HG02885 (cell line): ENCODE data around the gene ZNF425.
"Not testable (repeated sequence)": the region's sequence is repeated elsewhere in the genome, so short reads cannot be mapped to it uniquely, and the experiment has no call there.

Experiments
- ATAC-seq: cut with Tn5 transposase; IDR thresholded peaks from one replicate; pipeline ENCODE4 v1.9.1; 2021; ENCODE audit warnings: mild to moderate bottlenecking; ENCODE audit not compliant: unreplicated experiment, poor library complexity

Gene ZNF425, protein sequence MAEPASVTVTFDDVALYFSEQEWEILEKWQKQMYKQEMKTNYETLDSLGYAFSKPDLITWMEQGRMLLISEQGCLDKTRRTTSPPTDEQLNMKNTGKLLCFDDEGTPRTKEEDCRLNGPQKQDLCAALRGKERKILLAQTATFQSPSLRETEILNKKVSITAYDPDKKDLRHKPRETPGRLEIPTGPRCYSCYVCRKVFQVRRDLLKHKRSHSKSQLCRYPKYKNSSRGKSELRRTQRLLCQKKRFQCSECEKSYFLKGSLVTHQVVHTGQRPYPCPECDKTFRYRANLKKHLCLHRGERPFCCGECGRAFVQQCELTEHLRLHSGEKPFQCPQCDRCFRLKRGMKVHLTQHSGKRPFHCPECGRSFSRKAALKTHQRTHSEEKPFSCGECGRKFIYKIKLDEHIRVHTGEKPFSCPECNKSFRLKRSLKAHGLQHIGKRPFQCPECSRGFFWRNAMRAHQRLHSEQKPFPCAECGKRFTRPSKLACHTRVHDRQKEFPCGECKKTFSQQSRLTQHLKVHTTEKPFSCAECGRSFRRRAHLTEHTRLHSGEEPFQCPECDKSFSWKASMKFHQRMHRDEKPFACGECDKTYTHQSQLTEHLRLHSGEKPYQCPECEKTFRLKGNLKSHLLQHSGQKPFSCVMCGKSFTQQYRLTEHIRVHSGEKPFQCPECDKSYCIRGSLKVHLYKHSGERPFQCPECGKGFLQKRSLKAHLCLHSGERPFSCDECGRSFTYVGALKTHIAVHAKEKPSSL

DNA sequence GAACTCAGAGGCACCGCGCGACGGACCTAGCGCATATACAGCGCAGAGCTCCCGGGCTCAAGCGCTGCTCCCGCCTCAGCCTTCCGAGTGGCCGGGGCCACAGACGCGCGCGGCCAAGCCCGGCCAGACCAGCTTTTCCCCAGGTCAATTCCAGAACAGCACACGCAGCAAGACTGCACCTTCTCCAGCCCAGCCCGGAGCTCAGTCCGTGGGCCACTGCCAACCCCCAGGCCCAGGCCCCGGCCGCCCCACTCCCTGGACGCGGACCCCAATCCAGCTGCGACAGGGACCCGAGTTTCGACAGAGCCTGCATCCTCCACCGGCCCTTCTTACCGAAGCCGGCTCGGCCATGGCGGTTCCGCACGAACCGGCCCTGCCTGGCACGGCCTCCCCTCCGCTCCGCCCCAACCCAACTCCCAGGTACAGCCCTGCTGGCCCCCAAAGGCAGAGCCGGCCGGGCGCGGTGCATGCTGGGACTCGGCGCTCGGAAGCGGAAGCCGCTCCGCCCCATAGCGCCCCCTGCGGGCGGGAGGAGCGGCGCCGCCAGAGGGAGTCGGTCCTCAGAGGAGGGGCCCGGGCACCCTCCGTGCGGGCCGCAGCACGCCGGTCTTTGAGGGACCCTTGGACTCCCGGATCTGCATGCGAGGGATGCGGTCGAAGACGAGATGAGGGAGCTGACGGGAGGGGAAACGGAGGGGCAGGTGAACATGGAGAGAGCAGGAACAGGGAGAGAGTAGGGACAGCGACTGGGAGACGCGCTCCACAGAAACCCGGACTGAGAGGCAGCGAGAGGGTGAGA, at the start of gene ZNF425:
Gene ZNF425, minus strand, starts transcription at position 462 of the 799 bp plus-strand sequence. Its CDS starts 111 bp downstream, at position 351.
- ATAC-seq = peak; percentile 85

DNA sequence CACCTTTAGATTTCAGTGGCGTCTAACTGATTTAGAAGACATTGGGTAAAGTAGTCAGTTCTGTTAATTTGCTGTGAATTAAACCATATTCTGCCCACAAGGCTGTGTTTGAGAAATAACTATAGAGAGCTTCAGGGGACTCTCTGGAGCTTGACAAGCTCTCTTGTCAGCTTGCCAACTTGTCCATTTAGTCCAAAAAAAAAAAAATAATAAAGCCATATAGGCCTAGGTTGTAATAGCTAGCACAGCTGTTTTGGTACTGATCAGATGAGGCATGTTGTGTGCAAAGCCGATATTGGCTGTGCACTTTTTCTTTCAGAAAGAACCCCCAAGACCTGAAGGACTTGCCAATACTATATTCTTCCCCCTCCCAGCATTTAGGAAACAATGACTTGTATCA, 49.0 kb upstream of the ZNF425 start:
- ATAC-seq = no peak

DNA sequence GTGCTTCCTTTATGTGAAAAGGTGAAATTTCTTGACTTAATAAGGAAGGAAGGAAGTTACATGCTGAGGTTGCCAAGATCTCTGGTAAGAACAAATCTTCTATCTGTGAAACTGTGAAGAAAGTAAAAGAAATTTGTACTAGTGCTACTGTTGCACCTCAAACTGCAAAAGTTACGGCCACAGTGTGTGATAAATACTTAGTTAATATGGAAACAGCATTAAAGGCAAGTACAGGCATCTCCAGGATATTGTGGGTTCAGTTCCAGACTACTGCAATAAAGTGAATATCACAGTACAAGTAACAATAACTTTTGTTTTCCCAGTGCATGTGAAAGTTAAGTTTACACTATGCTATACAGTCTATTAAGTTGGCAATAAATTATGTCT, 46.4 kb upstream of the ZNF425 start:
- no peak for ATAC-seq

DNA sequence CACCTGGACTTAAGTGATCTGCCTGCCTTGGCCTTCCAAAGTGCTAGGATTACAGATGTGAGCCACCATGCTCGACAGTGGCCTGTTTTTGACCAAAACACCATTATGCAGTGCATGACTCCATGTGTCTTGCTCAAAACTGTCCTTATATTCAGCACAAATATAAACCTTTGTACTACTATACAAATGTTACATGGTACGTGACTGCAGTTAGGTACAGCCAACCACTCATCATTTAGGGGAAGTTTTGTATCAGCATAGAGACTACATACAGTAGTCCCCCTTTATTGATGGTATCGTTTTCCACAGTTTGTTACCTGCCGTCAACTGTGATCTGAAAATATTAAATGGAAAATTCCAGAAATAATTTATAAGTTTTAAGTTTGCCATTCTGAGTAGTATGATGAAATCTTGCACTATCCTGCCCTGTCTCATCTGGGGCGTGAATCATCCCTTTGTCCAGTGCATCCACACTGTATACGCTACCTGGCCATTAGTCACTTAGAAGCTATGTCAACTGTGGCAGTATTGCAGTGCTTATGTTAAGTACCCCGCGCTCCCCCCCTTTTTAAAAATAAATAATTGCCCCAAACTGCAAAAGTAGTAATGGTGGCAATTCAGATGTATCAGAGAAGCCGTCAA, 45.9 kb upstream of the ZNF425 start:
- no peak for ATAC-seq

DNA sequence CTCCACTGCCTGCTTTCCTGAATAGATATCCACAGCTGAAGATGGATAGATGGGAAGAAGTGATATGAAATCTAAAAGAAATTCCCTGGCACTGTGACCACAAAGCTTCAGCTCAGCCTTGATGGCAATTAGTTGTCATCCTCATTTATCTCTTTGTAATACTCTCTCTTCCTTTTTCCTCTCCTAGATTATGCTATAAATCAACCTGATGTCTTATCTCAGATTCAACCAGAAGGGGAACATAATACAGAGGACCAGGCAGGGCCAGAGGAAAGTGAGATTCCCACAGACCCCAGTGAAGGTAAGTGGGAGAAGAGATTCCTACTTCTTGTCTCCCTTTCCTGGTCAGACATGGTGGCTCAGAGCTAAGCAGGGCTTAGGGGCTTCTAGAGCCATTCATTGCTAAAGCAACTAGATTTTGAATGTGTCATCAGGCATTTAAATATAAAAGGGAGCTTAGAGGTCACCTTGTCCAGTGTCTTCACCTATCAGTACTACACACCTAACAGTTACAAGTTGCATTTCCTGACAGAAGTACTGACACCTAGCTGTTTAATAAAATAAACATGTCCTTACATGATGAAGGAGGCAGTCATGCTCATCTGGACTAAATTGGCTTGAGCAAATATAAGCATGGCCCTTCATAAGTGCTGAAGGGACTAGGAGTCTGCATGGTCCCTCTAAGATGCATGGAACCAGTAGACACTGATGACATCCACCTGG, 40.7 kb upstream of the ZNF425 start:
- ATAC-seq = no peak

DNA sequence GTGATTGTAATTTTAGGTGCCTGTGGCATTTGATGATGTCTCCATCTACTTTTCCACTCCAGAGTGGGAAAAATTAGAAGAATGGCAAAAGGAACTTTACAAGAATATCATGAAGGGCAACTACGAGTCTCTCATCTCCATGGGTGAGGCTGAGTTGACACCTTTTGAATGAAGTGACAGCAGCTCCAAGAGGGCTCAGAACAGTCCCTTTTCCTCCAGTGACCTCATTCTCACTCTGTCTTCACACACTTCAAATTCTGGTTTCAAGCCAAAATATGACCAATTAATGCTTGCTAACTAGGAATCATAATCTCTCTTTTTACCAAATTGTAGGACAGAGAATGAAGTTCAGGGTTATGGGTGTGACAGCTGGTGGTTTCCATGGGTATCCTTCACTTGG, 40.0 kb upstream of the ZNF425 start:
- ATAC-seq = no peak

DNA sequence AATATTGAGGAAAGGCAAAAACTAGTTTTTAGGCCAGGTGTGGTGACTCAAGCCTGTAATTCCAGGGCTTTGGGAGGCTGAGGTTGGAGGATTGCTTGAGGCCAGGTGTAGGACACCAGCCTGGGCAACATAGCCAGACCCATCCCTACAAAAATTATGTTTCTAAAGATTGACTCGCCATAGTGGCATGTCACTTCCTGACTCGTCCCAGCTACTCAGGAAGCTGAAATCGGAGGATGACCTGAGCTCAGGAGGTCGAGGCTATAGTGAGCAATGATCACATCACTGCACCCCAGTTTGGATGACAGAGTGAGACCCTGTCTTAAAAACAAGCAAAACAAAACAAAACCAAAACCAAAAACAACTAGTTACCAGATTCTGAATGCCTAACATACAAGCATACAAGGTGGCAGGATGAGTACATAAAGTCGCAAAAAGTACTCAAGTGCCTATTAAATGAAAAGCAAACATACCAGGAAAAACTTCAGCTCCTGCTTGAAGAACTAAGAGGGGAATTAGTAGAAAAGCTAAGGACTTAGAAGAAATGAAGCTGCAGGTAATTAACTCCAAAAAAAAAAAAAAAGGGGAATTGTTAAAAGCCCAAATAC, 35.2 kb upstream of the ZNF425 start:
- no peak for ATAC-seq

DNA sequence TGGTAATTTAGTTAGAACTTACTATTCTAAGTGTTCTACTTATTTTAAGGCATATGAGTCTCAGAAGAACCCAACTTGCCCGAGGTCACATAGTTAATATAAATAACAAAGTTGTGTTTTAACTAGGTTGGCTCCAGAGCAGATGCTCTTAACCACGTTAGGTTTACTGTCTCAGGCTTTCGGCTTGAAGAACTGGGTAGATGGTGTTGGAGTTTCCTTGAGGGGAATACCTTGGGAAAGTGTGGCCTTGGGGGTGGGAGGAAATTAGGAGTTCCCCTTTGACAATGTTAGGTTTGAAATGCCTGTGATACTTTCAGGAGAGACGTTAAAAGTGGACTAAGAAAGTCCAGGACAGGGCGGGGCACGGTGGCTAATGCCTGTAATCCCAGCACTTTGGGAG, 30.8 kb upstream of the ZNF425 start:
- no peak for ATAC-seq

DNA sequence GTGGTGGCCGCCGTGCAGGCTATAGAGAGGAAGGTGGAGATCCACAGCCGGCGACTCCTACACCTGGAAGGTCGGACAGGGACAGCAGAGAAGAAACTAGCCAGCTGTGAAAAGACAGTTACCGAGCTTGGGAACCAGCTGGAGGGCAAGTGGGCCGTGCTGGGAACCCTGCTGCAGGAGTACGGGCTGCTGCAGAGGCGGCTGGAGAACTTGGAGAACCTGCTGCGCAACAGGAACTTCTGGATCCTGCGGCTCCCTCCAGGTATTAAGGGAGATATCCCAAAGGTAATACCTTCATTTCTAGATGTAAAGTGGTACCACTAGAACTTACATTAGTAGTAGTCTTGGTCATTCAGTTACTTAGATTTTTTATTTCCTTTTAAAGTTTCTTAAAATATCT, 27.9 kb upstream of the ZNF425 start:
- no peak for ATAC-seq

DNA sequence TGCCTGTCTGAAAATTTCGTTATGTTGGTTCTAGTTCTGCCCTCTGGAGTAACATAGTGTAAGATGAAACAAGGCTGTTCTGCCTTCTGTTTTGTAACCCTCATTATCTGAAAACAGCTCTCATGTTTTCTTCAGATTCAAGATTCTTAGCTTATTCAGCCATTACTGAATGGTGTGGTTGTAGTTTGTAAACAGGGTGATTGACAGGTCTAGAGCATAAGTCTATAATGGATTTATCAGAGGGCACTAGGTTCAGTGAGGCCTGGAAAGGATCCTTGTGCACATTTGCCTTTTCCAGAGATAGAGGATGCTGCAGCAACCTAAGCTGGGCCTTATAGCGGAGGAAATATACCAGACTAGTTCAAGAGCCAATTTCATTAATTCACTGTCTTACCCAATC, 27.2 kb upstream of the ZNF425 start:
- no peak for ATAC-seq

DNA sequence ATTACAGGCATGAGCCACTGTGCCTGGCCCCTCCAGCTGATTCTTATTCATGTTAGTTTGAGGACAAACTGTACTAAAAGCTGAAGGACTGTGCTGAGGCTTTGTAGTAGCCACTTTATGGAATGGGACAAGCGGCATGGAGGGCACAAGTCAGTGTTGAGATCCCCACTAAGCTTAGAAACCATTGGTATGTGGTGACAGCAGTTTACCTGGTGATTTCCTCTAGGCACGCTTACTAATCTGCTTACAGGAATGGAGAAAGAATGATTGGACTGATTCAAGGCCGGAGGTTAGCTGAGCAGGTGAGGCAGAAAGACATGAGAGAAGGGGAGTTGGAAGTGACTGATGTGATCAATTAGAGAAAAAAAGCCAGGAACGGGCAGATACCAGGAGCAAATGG, 24.9 kb upstream of the ZNF425 start:
- ATAC-seq = no peak

DNA sequence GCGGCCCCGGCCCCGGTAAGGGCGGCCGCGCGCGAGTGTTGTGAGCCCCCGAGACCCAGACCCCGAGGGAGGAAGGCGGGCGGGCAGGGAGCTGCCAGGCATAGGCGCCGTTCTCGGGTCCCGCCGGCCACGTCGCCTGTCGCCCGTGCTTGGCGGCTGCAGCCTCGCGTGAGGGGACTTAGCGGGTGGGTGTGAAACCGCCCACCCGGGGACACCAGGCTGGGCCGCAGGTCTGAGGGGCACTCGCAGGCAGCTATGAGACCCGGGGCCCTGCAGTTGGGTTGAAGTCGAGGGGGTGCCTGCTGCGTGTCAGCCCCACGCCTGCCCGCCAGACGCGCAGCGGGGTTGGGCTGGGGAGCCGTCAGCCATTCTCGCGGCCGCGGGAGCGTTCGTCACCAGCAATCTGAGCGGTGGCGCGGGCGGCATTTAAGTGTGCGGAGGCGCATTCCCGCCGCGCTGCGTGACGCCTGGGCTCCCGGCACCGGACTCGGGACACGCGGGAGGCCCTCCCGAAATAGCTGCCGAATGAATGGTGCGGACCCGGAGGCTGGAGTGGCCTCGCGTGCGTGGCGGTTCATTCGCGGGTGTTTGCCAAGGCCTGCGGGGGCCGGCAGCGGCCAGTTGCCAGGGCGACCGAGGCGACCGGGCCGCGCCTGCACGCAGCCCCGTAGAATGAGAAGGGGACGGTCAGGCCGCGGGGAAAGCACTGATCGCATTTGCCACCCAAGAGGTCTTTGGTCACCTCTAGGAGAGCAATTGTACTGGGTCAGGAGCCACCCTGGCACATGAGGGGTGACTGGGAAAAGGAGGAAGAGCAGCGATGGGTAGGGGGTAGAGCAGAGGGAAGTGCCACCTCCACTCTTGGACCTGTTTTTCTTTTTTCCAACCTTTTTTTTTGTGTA, 21.9 kb upstream of the ZNF425 start:
- ATAC-seq = peak; percentile 34

DNA sequence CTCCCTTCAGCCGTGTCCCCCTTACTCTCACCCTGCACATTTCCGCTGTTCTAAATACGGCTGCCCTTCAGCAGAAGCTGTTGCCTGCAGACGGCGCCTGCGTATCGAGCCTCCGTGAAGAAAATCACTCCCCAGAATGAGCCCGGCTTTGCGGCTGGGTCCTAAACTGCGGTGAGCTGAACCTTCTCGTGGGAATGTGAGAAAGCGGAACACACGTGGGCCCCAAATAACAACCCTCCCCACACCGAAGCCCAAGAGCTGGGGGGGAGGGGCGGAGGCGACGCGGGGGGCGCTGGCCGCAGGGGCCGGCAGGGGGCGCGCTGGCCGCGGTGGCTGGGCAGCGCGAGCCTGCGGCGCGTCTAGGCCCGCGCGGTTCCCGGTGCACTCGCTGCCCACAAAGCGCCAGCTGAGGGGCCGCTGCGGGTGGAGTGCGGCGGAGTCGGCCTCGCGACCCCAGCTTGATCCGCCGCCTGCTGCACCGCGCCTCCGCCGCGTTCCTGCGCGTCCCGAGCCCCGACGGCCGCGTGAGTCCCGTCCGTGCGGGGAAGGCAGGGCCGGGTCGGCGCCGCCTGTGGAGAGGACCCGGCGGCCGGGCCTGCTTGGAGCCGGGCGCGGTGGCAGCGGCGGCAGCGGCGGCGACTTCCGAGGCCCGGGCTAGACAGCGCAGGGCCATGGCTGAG, 21.1 kb upstream of the ZNF425 start, which contains the start of gene ZNF398:
Gene ZNF398, plus strand, starts transcription at position 382 of the 680 bp plus-strand sequence. Its CDS starts 290 bp downstream, at position 672.
- ATAC-seq = peak; percentile 76

DNA sequence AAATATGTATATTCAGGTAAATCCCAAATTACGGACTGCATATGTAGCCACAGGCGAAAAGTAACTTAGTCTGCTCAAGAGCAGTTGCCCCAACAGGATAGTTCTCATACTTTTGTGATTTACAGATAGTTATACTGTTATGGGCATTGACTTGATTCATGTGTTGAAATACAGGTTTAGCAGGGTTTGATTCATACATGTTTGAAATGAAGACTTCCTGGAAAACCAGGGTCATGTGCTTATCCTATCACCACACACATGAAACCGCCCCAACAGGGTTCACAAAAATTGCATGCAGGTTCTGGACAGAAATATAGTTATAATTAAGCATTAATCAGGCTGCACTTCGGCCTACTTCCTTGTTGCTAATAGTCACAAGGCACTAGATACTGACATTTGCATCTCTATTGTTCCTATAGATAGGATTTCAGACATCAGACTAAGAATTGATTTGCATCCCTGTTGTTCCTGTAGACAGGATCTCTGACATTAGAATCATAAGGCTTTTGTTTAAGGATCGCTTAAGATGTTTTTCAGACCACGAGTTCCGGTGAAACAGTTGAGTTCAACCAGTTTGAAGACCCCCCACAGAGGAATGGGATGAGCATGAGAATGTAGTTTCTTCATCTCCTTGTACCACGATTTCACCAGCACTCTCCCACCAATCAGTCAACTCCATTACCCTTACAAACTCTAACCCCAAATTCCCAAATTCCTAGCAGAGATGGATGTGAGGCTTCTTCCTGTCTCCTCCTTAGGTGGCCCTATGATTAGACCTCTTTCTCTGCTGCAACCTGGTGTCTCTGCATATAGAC, 19.1 kb upstream of the ZNF425 start:
- no peak for ATAC-seq

DNA sequence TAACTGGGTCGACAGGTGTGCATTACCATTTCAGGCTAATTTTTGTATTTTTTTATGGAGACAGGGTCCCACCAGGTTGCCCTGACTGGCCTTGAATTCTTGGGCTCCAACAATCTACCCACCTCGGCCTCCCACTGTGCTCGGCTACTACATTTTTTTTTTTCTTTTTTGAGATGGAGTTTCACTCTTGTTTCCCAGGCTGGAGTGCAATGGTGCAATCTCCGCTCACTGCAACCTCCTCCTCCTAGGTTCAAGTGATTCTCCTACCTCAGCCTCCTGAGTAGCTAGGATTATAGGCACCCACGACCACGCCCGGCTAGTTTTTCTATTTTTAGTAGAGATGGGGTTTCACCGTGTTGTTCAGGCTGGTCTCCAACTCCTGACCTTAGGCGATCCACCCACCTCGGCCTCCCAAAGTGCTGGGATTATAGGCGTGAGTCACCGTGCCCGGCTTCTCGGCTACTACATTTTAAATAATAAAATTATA, 18.4 kb upstream of the ZNF425 start:
- ATAC-seq = not testable (repeated sequence)

DNA sequence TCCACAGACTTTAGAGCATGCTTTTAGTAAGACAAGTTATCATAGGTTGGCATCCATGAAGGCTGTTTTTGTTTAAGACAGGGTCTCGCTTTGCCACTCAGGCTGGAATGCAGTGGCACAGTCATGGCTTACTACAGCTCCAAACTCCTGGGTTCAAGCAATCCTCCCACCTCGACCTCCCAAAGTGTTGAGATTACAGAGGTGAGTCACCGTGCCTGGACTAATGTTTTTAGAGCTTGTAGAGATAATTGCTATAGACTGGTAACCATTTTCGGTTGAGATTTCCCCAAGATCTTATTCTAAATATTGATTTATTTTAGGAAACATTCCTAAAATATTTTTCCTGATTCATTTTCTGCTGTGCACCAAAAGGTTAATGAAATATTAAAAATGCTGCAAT, 15.8 kb upstream of the ZNF425 start:
- ATAC-seq = no peak

DNA sequence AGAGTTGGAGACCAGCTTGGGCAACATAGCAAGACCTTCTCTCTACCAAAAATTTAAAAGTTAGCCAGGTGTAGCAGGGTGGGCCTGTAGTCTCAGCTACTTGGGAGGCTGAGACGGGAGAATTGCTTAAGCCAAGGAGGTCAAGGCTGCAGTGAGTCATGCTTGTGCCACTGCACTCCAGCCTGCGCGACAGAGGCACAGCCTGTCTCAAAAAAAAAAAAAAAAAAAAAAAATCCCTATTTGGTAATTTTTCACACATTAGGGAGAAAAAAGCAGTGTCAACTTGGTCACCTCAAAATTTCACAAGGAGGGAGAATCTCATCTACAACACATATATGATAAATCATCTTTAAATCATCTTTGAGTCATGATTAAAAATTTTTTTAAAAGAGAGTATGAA, 14.7 kb upstream of the ZNF425 start:
- no peak for ATAC-seq
